SK-N-MC (cell line): ENCODE data around the gene RNF31.

ENCODE experiments used
- EZH2 ChIP-seq: fragments of 200-600 bp; sonication (generic); IDR thresholded peaks from one replicate; pipeline ENCODE4 v1.6.1; 2017; ENCODE audit warnings: antibody characterized with exemption
- FOXP2 ChIP-seq: optimal IDR thresholded peaks from 2 replicates; pipeline ENCODE3; 2011; ENCODE audit warnings: mild to moderate bottlenecking, moderate library complexity; ENCODE audit not compliant: insufficient read depth; ENCODE audit errors: extremely low read length, control extremely low read depth
- POLR2AphosphoS5 ChIP-seq: IDR thresholded peaks from 2 replicates; pipeline ENCODE4 v1.6.1; 2012; ENCODE audit warnings: mild to moderate bottlenecking, low read depth, low read length, borderline replicate concordance

DNA sequence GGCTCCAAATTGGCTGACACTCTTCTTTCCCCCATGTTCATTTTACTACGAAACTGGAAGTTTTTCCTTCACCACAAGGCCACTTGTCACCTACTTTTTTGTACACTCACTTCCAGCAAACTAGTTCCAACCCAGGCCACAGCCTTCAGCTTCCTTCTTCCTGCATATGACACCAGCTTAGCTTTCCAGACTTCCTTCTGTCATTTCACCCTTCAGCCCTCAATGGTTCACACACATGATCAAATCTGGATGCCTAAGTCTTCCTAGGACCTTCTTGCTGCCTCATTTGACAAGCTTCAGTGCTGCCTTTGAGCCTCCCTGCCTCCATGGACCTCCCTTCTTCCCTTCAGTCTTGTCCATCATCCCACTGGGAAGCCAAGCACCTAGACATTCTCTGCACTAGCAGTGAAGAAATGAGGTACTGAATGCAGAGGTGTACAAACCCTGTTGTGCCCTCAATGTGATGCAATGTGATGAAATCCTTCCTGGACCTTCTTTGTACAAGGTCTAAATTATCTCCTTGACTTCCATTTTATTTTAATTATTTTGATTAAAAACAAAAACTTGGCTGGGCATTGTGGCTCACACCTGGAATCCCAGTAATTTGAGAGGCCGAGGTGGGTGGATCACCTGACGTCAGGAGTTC is 20.3 kb downstream of the RNF31 start:
- TF ChIP-seq POLR2AphosphoS5 (no peak), EZH2 (no peak), FOXP2 (no peak)
